ENCODE measurements around the gene FAM120B.

Gene FAM120B

GRCh38 chr6:170355661-170356060, 49.1 kb downstream of the FAM120B start:
- FAIRE-seq (no peak), DNase-seq (ENCODE audit: insufficient read length) (no peak)
- TF ChIP-seq POLR2AphosphoS5 (IDR thresholded peaks at IDR 0.05; ENCODE audit: low read depth, low read length) (no peak), TAF1 (IDR thresholded peaks at IDR 0.05; ENCODE audit: borderline replicate concordance, low read depth, low read length) (no peak), POLR2A (IDR thresholded peaks at IDR 0.05; ENCODE audit: low read depth, low read length) (no peak)

- no peak for FAIRE-seq
These were observed 51.3 kb downstream of the FAM120B start for GRCh38 chr6:170357812-170358211.

GRCh38 chr6:170358496-170358895, 51.9 kb downstream of the FAM120B start:
- FAIRE-seq: no peak
- DNase-seq (ENCODE audit: insufficient read length): no peak
- TF ChIP-seq POLR2A (IDR thresholded peaks at IDR 0.05; ENCODE audit: low read depth, low read length) (no peak), POLR2AphosphoS5 (IDR thresholded peaks at IDR 0.05; ENCODE audit: low read depth, low read length) (no peak), TAF1 (IDR thresholded peaks at IDR 0.05; ENCODE audit: borderline replicate concordance, low read depth, low read length) (no peak)

More at GRCh38 chr6:170357812-170358211, 51.3 kb downstream of the FAM120B start:
- TF ChIP-seq TAF1 (IDR thresholded peaks at IDR 0.05; ENCODE audit: borderline replicate concordance, low read depth, low read length) (no peak), POLR2A (IDR thresholded peaks at IDR 0.05; ENCODE audit: low read depth, low read length) (no peak), POLR2AphosphoS5 (IDR thresholded peaks at IDR 0.05; ENCODE audit: low read depth, low read length) (no peak)
- DNase-seq (ENCODE audit: insufficient read length): no peak

GRCh38 chr6:170360476-170360875, 53.9 kb downstream of the FAM120B start:
- FAIRE-seq: no peak
- TF ChIP-seq POLR2AphosphoS5 (IDR thresholded peaks at IDR 0.05; ENCODE audit: low read depth, low read length): no peak
- no peak for TF ChIP-seq TAF1 (IDR thresholded peaks at IDR 0.05; ENCODE audit: borderline replicate concordance, low read depth, low read length)
- TF ChIP-seq POLR2A (IDR thresholded peaks at IDR 0.05; ENCODE audit: low read depth, low read length): no peak
- DNase-seq (ENCODE audit: insufficient read length): no peak

- FAIRE-seq: no peak
- TF ChIP-seq TAF1 (IDR thresholded peaks at IDR 0.05; ENCODE audit: borderline replicate concordance, low read depth, low read length) (no peak), POLR2AphosphoS5 (IDR thresholded peaks at IDR 0.05; ENCODE audit: low read depth, low read length) (no peak), POLR2A (IDR thresholded peaks at IDR 0.05; ENCODE audit: low read depth, low read length) (no peak)
- DNase-seq (ENCODE audit: insufficient read length): no peak
These were observed 54.8 kb downstream of the FAM120B start for GRCh38 chr6:170361335-170361734.

GRCh38 chr6:170362121-170362520, 55.6 kb downstream of the FAM120B start:
- no peak for TF ChIP-seq TAF1 (IDR thresholded peaks at IDR 0.05; ENCODE audit: borderline replicate concordance, low read depth, low read length)
- DNase-seq (ENCODE audit: insufficient read length) (no peak), FAIRE-seq (no peak)

- DNase-seq (ENCODE audit: insufficient read length): no peak
These were observed 56.7 kb downstream of the FAM120B start for GRCh38 chr6:170363255-170363654.

GRCh38 chr6:170365121-170365520, 58.6 kb downstream of the FAM120B start:
- DNase-seq (ENCODE audit: insufficient read length) (no peak), FAIRE-seq (no peak)
- TF ChIP-seq TAF1 (IDR thresholded peaks at IDR 0.05; ENCODE audit: borderline replicate concordance, low read depth, low read length) (no peak), POLR2A (IDR thresholded peaks at IDR 0.05; ENCODE audit: low read depth, low read length) (no peak), POLR2AphosphoS5 (IDR thresholded peaks at IDR 0.05; ENCODE audit: low read depth, low read length) (no peak)

More at GRCh38 chr6:170363255-170363654, 56.7 kb downstream of the FAM120B start:
- FAIRE-seq: no peak
- TF ChIP-seq POLR2A (IDR thresholded peaks at IDR 0.05; ENCODE audit: low read depth, low read length) (no peak), TAF1 (IDR thresholded peaks at IDR 0.05; ENCODE audit: borderline replicate concordance, low read depth, low read length) (no peak), POLR2AphosphoS5 (IDR thresholded peaks at IDR 0.05; ENCODE audit: low read depth, low read length) (no peak)

- FAIRE-seq (no peak), DNase-seq (ENCODE audit: insufficient read length) (no peak)
- no peak for TF ChIP-seq POLR2A (IDR thresholded peaks at IDR 0.05; ENCODE audit: low read depth, low read length)
- TF ChIP-seq TAF1 (IDR thresholded peaks at IDR 0.05; ENCODE audit: borderline replicate concordance, low read depth, low read length): no peak
- TF ChIP-seq POLR2AphosphoS5 (IDR thresholded peaks at IDR 0.05; ENCODE audit: low read depth, low read length): no peak
These were observed 59.0 kb downstream of the FAM120B start for GRCh38 chr6:170365593-170365992.

GRCh38 chr6:170366248-170366960, 59.8 kb downstream of the FAM120B start:
- DNase-seq (ENCODE audit: insufficient read length): no peak
- FAIRE-seq: no peak
- TF ChIP-seq POLR2A (IDR thresholded peaks at IDR 0.05; ENCODE audit: low read depth, low read length): no peak

- FAIRE-seq: no peak
- DNase-seq (ENCODE audit: insufficient read length): no peak
- TF ChIP-seq POLR2A (IDR thresholded peaks at IDR 0.05; ENCODE audit: low read depth, low read length) (no peak), POLR2AphosphoS5 (IDR thresholded peaks at IDR 0.05; ENCODE audit: low read depth, low read length) (no peak), TAF1 (IDR thresholded peaks at IDR 0.05; ENCODE audit: borderline replicate concordance, low read depth, low read length) (no peak)
These were observed 60.7 kb downstream of the FAM120B start for GRCh38 chr6:170367241-170367640.

GRCh38 chr6:170368544-170368943, 62.0 kb downstream of the FAM120B start:
- FAIRE-seq (no peak), DNase-seq (ENCODE audit: insufficient read length) (no peak)
- TF ChIP-seq POLR2AphosphoS5 (IDR thresholded peaks at IDR 0.05; ENCODE audit: low read depth, low read length): no peak
- no peak for TF ChIP-seq TAF1 (IDR thresholded peaks at IDR 0.05; ENCODE audit: borderline replicate concordance, low read depth, low read length)

GRCh38 chr6:170369403-170369802, 62.8 kb downstream of the FAM120B start:
- FAIRE-seq (no peak), DNase-seq (ENCODE audit: insufficient read length) (no peak)
- TF ChIP-seq POLR2AphosphoS5 (IDR thresholded peaks at IDR 0.05; ENCODE audit: low read depth, low read length) (no peak), POLR2A (IDR thresholded peaks at IDR 0.05; ENCODE audit: low read depth, low read length) (no peak)

Data from GM12892 (cell line).